HEK293 (cell line): ENCODE data around the gene COL9A2.

Source experiments
- KLF16 ChIP-seq: fragments of 450-650 bp; formaldehyde crosslinking; IDR thresholded peaks from 2 replicates; pipeline ENCODE4 v1.5.1; 2017; ENCODE audit warnings: missing biosample characterization, missing genetic modification characterization
- TCF7L2 ChIP-seq: IDR thresholded peaks from 2 replicates; pipeline ENCODE4 v1.6.1; 2011; ENCODE audit warnings: low read depth, mild to moderate bottlenecking, inconsistent platforms, low read length, moderate library complexity, borderline replicate concordance
- ZBTB21 ChIP-seq: fragments of 450-650 bp; formaldehyde crosslinking; IDR thresholded peaks from 2 replicates; pipeline ENCODE4 v1.5.1; 2017; ENCODE audit warnings: missing biosample characterization, missing genetic modification characterization
- ZFP3 ChIP-seq: fragments of 450-650 bp; formaldehyde crosslinking; IDR thresholded peaks from 2 replicates; pipeline ENCODE4 v1.5.1; 2016; ENCODE audit warnings: low read depth, missing biosample characterization, missing genetic modification characterization
- ZNF292 ChIP-seq: fragments of 450-650 bp; formaldehyde crosslinking; IDR thresholded peaks from 2 replicates; pipeline ENCODE4 v1.5.1; 2016; ENCODE audit warnings: low read depth, missing biosample characterization, missing genetic modification characterization, borderline replicate concordance
- ZNF521 ChIP-seq: fragments of 450-650 bp; formaldehyde crosslinking; IDR thresholded peaks from 2 replicates; pipeline ENCODE4 v1.5.1; 2017; ENCODE audit warnings: missing biosample characterization, mild to moderate bottlenecking, missing genetic modification characterization
- ZNF561 ChIP-seq: fragments of 450-650 bp; IDR thresholded peaks from 2 replicates; pipeline ENCODE4 v1.5.1; 2018; ENCODE audit warnings: missing biosample characterization, missing genetic modification characterization, borderline replicate concordance
- TF ChIP-seq, protein P1 (sequence below): fragments of 450-650 bp; formaldehyde crosslinking; IDR thresholded peaks from 2 replicates; pipeline ENCODE4 v1.5.1; 2016; ENCODE audit warnings: missing biosample characterization, missing genetic modification characterization
- TF ChIP-seq, protein P2 (sequence below): fragments of 450-650 bp; formaldehyde crosslinking; IDR thresholded peaks from 2 replicates; pipeline ENCODE4 v1.5.1; 2016; ENCODE audit warnings: missing biosample characterization, missing genetic modification characterization

DNA sequence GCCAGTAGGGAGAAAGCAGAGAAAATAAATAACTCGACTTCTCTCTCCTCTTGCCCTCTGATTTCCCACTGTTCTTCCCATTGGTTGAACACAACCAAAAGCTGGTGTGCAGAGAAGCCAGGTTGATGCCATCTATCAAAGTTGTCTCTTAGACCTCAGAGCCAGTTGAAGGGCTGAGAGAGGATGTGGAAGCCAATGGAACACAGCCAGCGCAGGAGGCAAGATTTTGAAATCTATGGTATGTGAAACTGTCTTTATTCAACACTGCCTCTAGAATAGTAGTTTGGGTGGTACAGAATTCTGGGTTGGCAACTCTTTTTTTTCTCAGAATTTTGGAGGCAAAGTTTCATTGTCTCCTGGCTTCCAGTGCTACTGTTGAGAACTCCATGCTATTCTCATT, 45.1 kb upstream of the COL9A2 start:
- TF ChIP-seq, protein P1, sequence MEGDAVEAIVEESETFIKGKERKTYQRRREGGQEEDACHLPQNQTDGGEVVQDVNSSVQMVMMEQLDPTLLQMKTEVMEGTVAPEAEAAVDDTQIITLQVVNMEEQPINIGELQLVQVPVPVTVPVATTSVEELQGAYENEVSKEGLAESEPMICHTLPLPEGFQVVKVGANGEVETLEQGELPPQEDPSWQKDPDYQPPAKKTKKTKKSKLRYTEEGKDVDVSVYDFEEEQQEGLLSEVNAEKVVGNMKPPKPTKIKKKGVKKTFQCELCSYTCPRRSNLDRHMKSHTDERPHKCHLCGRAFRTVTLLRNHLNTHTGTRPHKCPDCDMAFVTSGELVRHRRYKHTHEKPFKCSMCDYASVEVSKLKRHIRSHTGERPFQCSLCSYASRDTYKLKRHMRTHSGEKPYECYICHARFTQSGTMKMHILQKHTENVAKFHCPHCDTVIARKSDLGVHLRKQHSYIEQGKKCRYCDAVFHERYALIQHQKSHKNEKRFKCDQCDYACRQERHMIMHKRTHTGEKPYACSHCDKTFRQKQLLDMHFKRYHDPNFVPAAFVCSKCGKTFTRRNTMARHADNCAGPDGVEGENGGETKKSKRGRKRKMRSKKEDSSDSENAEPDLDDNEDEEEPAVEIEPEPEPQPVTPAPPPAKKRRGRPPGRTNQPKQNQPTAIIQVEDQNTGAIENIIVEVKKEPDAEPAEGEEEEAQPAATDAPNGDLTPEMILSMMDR (tag by site-specific recombination), result no peak
- TF ChIP-seq, protein P2, sequence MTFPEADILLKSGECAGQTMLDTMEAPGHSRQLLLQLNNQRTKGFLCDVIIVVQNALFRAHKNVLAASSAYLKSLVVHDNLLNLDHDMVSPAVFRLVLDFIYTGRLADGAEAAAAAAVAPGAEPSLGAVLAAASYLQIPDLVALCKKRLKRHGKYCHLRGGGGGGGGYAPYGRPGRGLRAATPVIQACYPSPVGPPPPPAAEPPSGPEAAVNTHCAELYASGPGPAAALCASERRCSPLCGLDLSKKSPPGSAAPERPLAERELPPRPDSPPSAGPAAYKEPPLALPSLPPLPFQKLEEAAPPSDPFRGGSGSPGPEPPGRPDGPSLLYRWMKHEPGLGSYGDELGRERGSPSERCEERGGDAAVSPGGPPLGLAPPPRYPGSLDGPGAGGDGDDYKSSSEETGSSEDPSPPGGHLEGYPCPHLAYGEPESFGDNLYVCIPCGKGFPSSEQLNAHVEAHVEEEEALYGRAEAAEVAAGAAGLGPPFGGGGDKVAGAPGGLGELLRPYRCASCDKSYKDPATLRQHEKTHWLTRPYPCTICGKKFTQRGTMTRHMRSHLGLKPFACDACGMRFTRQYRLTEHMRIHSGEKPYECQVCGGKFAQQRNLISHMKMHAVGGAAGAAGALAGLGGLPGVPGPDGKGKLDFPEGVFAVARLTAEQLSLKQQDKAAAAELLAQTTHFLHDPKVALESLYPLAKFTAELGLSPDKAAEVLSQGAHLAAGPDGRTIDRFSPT (tag by site-specific recombination), result no peak
- TF ChIP-seq ZBTB21 (tag by site-specific recombination) (no peak), TCF7L2 (no peak), KLF16 (tag by site-specific recombination) (no peak), ZNF292 (tag by site-specific recombination) (no peak), ZFP3 (tag by site-specific recombination) (no peak), ZNF561 (tag by site-specific recombination) (no peak), ZNF521 (no peak)
